Neuron (in vitro differentiated cells): ENCODE measurements around the gene MPP3.

Experiments
- H2AFZ ChIP-seq: one replicate; pipeline ENCODE4 v1.6.1; 2013; ENCODE audit warnings: low read depth, mild to moderate bottlenecking, inconsistent platforms, low read length, moderate library complexity
- H3K27me3 ChIP-seq: one replicate; pipeline ENCODE4 v1.6.1; 2013; ENCODE audit warnings: low read length; ENCODE audit not compliant: insufficient read depth
- H3K36me3 ChIP-seq: one replicate; pipeline ENCODE4 v1.6.1; 2013; ENCODE audit warnings: low read length; ENCODE audit not compliant: insufficient read depth
- H3K4me1 ChIP-seq: one replicate; pipeline ENCODE4 v1.6.1; 2013; ENCODE audit warnings: low read length; ENCODE audit not compliant: insufficient read depth
- H3K4me3 ChIP-seq: 2 replicates; pipeline ENCODE4 v1.5.1; 2013; ENCODE audit warnings: mild to moderate bottlenecking, low read length, moderate library complexity
- H3K9me3 ChIP-seq: one replicate; pipeline ENCODE4 v1.6.1; 2013; ENCODE audit warnings: low read length

The MPP3 gene

DNA sequence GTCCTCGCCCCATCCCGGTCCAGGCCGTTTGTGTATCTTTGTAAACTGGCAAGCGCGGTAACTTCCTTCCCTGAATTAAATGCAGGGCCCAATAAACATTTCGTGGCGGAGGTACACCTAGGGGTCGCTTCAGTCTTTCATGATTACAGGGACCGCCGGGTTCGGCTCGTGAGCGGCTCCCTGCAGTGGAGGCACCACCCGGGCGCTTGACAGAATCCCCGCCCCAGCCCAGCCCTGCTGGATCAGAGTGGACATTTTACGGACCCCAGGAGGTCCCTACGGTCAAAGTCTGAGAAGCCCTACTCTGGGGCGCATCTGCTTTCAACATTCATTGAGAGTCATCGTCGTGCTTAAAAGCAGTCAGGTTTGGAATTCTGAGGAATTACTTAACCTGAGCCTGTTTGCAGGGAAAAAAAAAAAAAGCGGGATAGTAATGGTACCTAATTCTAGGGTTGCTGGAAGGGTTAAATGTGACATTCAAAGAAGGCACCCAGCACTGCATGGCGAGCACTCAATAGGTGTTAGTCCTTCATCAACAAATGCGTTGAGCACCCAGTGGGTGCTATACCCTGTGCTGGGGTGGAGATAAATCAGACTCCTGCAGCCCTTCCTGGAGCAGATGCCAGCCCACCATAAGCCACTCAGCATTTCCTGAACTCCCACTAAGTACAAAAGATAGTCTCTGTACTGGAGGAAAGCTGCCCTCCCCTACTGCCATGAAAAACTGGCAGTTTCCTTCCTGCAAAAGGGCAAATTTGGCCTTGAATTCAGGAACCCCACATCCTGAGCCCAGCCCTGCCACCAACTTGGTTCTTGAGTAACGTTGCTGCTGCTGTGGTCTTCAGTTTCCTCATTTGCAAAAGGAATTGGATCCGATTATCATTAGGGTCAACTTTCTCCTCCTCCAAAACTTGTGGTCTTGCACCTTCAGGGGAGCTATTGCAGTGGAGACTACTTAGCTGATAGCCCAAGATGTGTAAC is 53.5 kb downstream of the MPP3 start:
- peaks cover 4% of the 10 kb centered on the region for H3K4me1 ChIP-seq
- no peaks in the 10 kb centered on the region for H3K9me3 ChIP-seq
- peaks cover 10% of the 10 kb centered on the region for H3K36me3 ChIP-seq
- H3K27me3 ChIP-seq, result peaks cover 33% of the 10 kb centered on the region
- H2AFZ ChIP-seq, result peak overlapping the region; percentile 92
- H3K4me3 ChIP-seq, result peak overlapping the region; percentile 68

DNA sequence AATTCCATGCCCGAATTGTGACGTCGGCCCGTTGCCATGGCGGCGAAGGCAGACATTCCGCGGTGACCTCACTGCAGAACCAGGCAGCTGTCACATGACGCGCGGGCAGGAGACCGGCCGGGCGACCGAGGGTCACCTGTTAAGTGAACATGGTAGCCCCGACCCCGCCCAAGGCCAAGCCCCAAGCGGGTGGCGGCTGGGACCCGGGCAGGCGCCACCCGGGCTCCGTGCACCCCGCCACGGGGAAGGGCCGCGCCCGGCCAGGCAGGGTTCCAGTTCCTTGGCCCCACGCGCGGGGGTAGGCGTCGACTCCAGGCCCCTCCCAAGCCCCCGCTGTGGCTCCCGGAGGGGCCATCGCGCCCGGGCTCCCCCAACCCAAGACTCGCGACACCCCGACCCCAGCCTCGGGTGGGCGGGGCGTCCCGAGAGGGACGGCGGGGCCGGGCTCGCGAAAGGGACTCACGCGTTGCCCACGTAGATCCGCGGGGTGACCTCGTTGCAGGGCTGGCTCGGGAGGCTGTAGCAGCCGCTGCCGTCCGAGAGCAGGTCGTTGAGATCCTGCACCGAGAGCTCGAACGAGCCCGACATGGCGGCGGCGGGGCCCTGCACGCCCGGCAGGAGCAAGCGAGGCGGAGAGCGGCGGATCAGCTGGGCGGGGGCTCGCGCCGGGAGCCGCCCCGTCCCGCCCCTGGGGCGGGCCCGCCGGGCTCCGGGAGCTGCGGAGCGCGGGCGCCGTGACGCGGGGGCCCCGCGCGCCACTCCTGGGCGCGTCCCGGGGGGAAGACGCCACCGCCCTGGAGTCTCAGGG is 54.4 kb downstream of the MPP3 start, which contains the start of gene DUSP3:
TSS of gene DUSP3 (minus strand) at position 641 of the 808 bp plus-strand sequence. CDS start at position 588, 53 bp downstream.
- Histone ChIP-seq H2AFZ (peak within 1 kb of the TSS; percentile 92), H3K4me3 (peak within 1 kb of the TSS; percentile 68), H3K9me3 (no peaks in the 10 kb centered on the region), H3K4me1 (no peaks in the 10 kb centered on the region), H3K27me3 (peaks cover 33% of the 10 kb centered on the region), H3K36me3 (peaks cover 16% of the 10 kb centered on the region)

DNA sequence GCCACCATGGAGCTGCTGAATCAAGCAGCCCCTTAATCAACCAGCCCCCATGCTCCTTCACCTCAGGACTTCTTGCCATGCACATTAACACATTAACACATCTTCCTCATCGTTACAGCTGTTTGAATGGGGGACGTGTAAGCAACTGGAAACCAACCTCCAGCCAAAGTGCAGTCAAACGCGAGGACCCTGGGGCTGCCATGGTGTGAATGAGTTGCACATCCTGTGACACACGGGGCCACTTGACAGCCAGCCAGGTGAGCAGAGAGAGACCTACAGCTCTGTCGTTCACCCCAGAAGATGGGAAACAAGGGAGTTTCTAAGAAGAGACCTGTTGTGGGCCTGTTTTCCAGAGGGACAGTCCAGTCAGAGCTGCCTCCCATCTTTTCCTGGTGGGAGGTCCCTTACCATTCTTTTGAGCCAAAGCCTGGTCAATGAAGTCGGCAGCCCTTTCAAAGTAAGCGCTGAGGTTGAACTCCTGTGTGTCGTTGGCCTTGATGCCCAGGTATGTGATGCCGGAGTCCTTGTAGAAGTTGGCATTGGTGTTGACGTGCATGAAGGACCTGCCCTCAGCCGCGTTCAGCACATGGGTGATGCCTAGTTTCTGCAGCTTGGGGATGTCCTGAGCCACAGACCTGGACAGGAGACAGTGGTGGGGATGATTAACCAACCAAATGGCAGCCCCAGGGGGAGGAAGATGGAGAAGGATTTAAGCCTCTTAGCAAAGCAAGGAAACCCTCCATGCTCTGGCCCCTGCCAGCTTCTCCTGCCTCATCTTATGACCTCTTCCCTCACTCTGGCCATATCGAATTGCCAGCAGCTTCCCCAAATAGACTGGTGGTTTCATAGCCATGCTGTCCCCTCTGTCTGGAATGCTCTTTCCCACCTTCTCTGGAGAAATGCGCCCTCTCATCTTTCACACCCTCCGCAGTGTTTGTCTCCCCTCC is 58.4 kb downstream of the MPP3 start:
- H3K36me3 ChIP-seq, result peaks cover 40% of the 10 kb centered on the region
- H3K4me1 ChIP-seq, result no peaks in the 10 kb centered on the region
- H2AFZ ChIP-seq, result no peak overlapping the region

GRCh38 chr17:43772877-43773648 is 59.9 kb downstream of the MPP3 start:
- H2AFZ ChIP-seq, result no peak overlapping the region
- H3K9me3 ChIP-seq, result no peaks in the 10 kb centered on the region
- no peaks in the 10 kb centered on the region for H3K4me1 ChIP-seq
- no peaks in the 10 kb centered on the region for H3K27me3 ChIP-seq
- H3K36me3 ChIP-seq, result peaks cover 54% of the 10 kb centered on the region
- H3K4me3 ChIP-seq, result no peak overlapping the region

More for the DNA sequence above, 58.4 kb downstream of the MPP3 start:
- H3K9me3 ChIP-seq, result no peaks in the 10 kb centered on the region
- H3K4me3 ChIP-seq, result no peak overlapping the region
- peaks cover 2% of the 10 kb centered on the region for H3K27me3 ChIP-seq

DNA sequence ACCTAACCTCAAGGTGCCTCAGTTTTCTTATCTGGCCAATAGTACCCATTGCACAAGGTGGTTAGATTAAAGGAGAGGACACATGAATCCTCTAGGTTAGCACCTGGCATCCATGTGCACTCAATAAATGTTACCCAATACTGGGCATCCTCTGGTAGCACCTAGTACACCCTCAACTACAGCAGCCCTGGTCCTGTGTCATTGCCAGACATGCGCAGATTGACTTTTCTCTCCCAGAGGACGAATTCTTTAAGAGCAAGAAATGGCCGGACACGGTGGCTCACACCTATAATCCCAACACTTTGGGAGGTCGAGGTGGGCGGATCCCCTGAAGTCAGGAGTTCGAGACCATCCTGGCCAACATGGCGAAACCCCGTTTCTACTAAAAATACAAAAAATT is 61.5 kb downstream of the MPP3 start:
- H3K9me3 ChIP-seq, result no peaks in the 10 kb centered on the region
- H2AFZ ChIP-seq, result no peak overlapping the region
- no peak overlapping the region for H3K4me3 ChIP-seq
- H3K36me3 ChIP-seq, result peaks cover 54% of the 10 kb centered on the region
- no peaks in the 10 kb centered on the region for H3K27me3 ChIP-seq
- no peaks in the 10 kb centered on the region for H3K4me1 ChIP-seq

- H2AFZ ChIP-seq, result no peak overlapping the region
- H3K9me3 ChIP-seq, result no peaks in the 10 kb centered on the region
- H3K4me3 ChIP-seq, result no peak overlapping the region
- H3K27me3 ChIP-seq, result no peaks in the 10 kb centered on the region
- H3K36me3 ChIP-seq, result peaks cover 54% of the 10 kb centered on the region
- H3K4me1 ChIP-seq, result no peaks in the 10 kb centered on the region
These were observed 62.0 kb downstream of the MPP3 start for GRCh38 chr17:43770957-43771356.

- H3K27me3 ChIP-seq, result no peaks in the 10 kb centered on the region
- no peak overlapping the region for H3K4me3 ChIP-seq
- no peak overlapping the region for H2AFZ ChIP-seq
- no peaks in the 10 kb centered on the region for H3K9me3 ChIP-seq
- no peaks in the 10 kb centered on the region for H3K4me1 ChIP-seq
- H3K36me3 ChIP-seq, result peaks cover 46% of the 10 kb centered on the region
These were observed 63.1 kb downstream of the MPP3 start for GRCh38 chr17:43769859-43770258.

GRCh38 chr17:43769426-43769825 is 63.5 kb downstream of the MPP3 start:
- Histone ChIP-seq H3K9me3 (no peaks in the 10 kb centered on the region), H2AFZ (no peak overlapping the region), H3K27me3 (no peaks in the 10 kb centered on the region), H3K36me3 (peaks cover 44% of the 10 kb centered on the region), H3K4me1 (no peaks in the 10 kb centered on the region), H3K4me3 (no peak overlapping the region)

GRCh38 chr17:43768943-43769342 is 64.0 kb downstream of the MPP3 start:
- H3K36me3 ChIP-seq, result peaks cover 39% of the 10 kb centered on the region
- H3K4me3 ChIP-seq, result no peak overlapping the region
- no peaks in the 10 kb centered on the region for H3K9me3 ChIP-seq
- H3K4me1 ChIP-seq, result no peaks in the 10 kb centered on the region
- no peak overlapping the region for H2AFZ ChIP-seq
- H3K27me3 ChIP-seq, result no peaks in the 10 kb centered on the region

GRCh38 chr17:43768382-43768781 is 64.6 kb downstream of the MPP3 start:
- Histone ChIP-seq H2AFZ (no peak overlapping the region), H3K9me3 (no peaks in the 10 kb centered on the region), H3K4me1 (no peaks in the 10 kb centered on the region), H3K36me3 (peaks cover 36% of the 10 kb centered on the region), H3K27me3 (no peaks in the 10 kb centered on the region), H3K4me3 (no peak overlapping the region)

- H3K9me3 ChIP-seq, result no peaks in the 10 kb centered on the region
- no peak overlapping the region for H2AFZ ChIP-seq
- peaks cover 30% of the 10 kb centered on the region for H3K36me3 ChIP-seq
- no peaks in the 10 kb centered on the region for H3K27me3 ChIP-seq
- no peaks in the 10 kb centered on the region for H3K4me1 ChIP-seq
- H3K4me3 ChIP-seq, result no peak overlapping the region
These were observed 65.3 kb downstream of the MPP3 start for GRCh38 chr17:43767713-43768059.
